Activated CD4-positive, CD25-positive, alpha-beta regulatory T cell (primary cell): Measurements from ENCODE around the gene MINDY3.
"Not testable (repeated sequence)": the region's sequence is repeated elsewhere in the genome, so short reads cannot be mapped to it uniquely, and the experiment has no call there.

Experiments used
- DNase-seq, 4 experiments: peaks; one replicate each; lab custom pipeline; 2025; lab: John Stamatoyannopoulos, UW

The MINDY3 gene

GRCh38 chr10:15780353-15781135 lies 79.8 kb downstream of the MINDY3 start:
- DNase-seq = no peak

DNA sequence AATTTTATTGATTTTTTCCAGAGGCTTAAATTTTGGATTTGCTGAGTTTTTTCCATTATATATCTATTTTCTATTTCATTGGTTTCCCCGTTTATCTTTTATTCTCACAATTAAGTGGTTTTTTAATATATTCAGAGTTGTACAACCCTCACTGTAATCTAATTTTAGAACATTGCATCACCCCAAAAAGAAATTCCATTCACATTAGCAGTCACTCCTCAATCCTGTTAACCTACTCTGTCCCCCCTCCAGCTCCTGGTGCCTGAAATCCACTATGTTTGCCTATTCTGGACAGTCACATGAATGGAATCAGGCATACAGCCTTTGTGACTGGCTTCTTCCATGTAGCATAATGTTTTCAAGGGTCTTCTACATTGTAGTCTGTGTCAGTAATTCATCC lies 84.8 kb downstream of the MINDY3 start:
- no peak for DNase-seq

- not testable (repeated sequence) for DNase-seq
Observed at GRCh38 chr10:15774534-15774933, 85.8 kb downstream of the MINDY3 start.

- DNase-seq = no peak
Observed at GRCh38 chr10:15764892-15765454, 95.3 kb downstream of the MINDY3 start.

GRCh38 chr10:15763006-15763405 lies 97.3 kb downstream of the MINDY3 start:
- DNase-seq = no peak

- DNase-seq = not testable (repeated sequence)
Observed at GRCh38 chr10:15762239-15762638, 98.1 kb downstream of the MINDY3 start.

DNA sequence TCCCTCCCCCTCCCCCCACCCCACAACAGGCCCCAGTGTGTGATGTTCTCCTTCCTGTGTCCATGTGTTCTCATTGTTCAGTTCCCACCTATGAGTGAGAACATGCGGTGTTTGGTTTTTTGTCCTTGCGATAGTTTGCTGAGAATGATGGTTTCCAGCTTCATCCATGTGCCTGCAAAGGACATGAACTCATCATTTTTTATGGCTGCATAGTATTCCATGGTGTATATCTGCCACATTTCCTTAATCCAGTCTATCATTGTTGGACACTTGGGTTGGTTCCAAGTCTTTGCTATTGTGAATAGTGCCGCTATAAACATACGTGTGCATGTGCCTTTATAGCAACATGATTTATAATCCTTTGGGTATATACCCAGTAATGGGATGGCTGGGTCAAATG lies 99.1 kb downstream of the MINDY3 start:
- not testable (repeated sequence) for DNase-seq

- no peak for DNase-seq
Observed at GRCh38 chr10:15760681-15761080, 99.6 kb downstream of the MINDY3 start.

- DNase-seq = no peak
Observed at GRCh38 chr10:15759265-15759664, 101.0 kb downstream of the MINDY3 start.

GRCh38 chr10:15758618-15759017 lies 101.7 kb downstream of the MINDY3 start:
- no peak for DNase-seq

DNA sequence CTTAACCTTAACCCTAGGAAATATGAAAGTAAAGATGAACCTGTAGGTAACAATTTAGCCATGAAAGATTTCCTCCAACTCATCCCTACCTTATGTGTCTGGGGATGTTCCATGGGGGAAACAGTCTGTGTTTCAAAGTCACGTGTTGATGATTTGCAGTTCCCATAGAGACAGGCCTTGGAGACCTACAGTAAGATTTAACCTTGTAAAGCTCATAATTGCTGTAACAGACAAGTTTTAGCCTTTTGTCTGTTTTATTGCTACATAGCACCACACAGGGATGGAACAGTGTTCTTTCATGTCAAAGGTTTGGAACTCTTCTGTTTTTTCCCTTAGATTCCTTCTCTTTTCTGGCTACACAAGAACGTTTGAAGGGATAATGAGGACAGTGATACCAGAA lies 105.4 kb downstream of the MINDY3 start:
- DNase-seq = no peak

DNA sequence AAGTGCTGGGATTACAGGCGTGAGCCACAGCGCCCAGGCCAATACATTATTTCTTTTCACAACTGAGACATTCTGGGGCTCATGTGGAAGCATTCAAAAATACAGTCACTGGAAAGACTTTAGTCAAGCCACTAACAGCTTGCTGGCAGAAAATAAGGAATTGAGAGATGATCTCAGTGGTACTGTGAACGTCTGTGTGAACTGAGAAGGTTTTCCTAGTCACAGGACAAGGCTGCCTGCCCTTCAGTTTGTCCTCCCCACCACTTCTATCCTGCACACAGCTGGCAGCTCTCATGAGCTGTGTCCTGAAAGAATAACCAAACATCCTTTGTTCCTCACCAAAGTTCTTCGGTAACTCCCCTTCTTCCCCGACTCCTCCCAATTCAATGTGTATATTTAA lies 109.3 kb downstream of the MINDY3 start:
- no peak for DNase-seq

DNA sequence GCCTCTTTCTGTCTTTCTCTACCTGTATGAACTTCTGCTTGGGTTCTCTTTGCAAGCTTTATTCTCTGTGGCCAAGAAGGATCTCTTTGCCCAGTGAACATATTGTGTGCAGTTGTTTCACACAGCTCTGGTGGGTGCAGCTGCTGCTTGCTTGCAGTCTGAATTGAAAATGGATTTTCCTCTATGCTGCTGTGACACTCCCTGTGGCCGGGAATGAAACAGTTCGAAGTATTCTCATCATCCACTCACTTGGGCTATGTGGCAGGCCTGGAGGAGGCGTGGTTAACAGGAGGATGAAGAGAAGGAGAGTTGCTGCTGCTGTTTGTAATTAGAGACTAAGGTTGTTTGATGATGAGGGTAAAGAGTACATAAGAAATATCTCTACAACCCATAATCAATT lies 112.2 kb downstream of the MINDY3 start:
- DNase-seq = no peak

GRCh38 chr10:15747632-15748031 lies 112.7 kb downstream of the MINDY3 start:
- DNase-seq = no peak

DNA sequence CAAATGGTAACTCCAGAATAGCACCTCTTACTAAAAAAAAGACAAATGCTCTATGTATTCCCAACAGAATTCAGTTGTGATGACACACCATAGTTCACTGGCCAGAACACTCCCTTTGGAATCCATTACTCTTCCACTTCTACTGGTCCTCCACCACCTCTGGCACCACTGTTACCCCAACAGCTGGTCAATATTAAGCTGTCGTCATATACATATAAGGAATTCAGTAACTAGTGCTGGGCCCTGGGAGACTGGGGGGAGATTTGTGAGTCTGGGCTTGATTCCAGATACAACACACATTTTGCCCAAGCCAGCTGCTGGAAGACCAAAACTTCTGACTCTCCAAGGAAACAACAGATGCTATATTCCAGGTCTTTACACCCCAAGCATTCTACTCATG lies 114.6 kb downstream of the MINDY3 start:
- DNase-seq = no peak

DNA sequence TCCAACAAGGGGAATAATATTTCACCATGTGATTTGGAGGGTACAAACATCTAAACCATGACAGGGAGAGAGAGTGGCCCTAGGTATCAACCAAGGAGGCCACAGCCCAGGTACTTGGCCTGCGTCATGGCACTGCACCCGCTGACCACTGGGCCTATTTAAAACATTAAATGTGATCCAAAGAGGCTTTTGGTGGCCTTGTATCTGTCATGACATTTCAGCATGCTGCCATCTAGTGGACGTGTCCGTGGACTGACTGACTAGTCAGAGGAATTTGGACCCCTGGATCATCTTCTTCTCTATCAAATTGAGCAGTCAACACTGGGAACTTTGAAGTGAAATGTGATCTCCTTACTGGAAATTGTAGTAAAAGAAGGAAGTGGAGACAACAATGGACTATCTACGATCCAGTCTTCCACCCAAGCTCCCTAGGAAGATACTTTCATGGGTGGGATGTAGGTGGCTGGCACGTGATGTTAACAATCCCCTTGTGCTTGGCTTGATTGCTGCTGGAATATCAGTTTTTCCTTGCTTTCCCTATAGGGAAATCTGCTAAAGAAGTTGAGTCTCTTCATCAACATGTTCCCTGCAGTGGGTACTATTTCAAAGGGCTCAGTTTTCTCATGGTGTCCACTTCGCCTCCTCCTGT lies 116.0 kb downstream of the MINDY3 start:
- no peak for DNase-seq

DNA sequence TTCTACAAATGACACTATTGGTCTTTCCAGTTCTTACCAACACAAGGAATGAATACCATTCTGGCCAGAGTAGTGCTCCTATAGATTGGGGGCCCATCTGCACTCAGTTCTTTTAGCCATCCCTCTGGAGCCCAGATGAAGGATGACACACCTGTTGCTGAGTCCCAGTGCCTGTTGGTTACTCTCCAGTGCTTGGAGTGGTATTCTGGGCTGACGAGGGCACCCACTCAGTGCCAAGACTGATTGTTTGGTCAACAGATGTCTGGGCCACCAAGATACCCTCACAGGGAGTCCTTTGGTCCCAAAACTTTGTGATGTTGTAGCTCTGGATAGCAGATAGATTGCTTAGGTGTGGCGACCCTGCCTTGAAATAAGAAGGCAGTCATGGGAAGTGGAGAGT lies 116.9 kb downstream of the MINDY3 start:
- no peak for DNase-seq

DNA sequence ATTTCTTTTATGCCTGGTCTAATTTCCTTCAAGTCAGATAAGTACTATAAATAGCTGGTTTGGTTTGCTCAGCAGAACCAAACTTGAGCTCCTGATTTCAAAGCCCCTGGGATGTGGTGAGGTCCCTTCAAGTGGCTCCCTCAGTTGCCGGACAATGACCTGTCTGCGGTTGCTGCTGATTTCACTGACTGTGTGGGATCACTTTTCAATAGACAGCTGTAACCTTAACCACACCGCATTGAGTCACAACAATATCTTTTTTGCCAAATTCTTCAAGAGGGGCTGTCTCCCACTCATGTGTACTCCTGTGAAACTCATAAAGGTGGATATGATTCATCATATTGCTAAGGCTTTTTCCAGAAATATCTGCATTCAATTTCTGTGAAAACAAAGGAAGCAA lies 117.5 kb downstream of the MINDY3 start:
- no peak for DNase-seq

DNA sequence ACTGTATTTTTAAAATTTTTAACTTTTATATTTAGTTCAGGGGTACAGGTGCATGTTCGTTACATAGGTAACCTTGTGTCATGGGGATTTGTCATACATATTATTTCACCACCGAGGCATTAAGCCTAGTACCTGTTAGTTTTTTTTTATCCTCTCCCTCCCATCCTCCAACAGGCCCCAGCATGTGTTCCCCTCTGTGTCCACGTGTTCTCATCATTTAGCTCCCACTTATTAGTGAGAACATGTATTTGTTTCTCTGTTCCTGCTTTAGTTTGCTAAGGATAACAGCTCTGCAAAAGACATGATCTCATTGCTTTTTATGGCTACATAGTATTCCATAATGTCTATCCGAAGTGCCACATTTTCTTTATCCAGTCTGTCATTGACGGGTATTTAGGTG lies 118.2 kb downstream of the MINDY3 start:
- no peak for DNase-seq

- no peak for DNase-seq
Observed at GRCh38 chr10:15741581-15741980, 118.7 kb downstream of the MINDY3 start.

- no peak for DNase-seq
Observed at GRCh38 chr10:15740261-15740660, 120.0 kb downstream of the MINDY3 start.

DNA sequence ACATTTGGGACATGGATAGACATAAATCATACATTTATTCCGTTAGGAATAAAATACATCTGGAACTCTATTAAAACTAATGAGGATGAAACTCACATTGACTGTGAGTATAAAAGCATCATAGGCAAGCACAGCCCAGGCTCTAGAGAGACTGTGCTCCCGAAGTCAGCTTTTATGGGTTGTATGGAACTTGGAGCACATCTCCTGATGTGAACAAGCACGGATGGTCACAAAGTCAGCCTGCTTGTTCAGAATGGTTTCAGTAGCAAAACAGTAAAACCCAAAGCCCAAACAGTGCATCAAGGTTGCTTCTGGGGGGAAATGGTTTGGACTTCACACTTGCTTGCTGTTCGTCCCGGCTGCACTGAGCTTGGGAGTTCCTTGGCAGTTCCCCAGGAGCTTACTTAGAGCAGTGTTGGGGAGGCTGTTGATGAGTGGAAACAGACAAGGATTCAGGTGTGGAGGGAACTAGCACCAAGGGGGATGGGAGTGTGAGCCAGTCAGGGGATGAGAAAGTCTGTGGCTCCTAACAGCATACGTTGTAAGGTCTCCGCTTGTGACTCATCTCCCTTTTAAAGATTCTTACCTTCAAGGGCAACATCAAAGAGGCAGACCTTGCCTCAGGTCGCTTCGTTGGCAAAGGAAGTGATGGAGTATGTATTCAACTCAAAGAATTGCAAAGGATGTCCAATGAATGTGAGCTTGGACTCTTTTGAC lies 120.9 kb downstream of the MINDY3 start:
- no peak for DNase-seq
